HCEC 1CT (cell line): ENCODE data around the gene ATRNL1.
A peak's percentile ranks its signal among the peaks of the same experiment; 100 is the strongest.
"Not testable (repeated sequence)": the region's sequence is repeated elsewhere in the genome, so short reads cannot be mapped to it uniquely, and the experiment has no call there.

Experiments used
- DNase-seq: peaks from one replicate; pipeline ENCODE4 v3.0.0-alpha.2; 2017

ATRNL1 gene

GRCh38 chr10:115638246-115638645 is 545.1 kb downstream of the ATRNL1 start:
- DNase-seq = no peak

GRCh38 chr10:115649217-115649616 is 556.1 kb downstream of the ATRNL1 start:
- no peak for DNase-seq

GRCh38 chr10:115653473-115653872 is 560.3 kb downstream of the ATRNL1 start:
- DNase-seq = peak; percentile 43

- peak; percentile 82 for DNase-seq
These were observed 561.8 kb downstream of the ATRNL1 start for GRCh38 chr10:115654961-115655360.

- DNase-seq = peak; percentile 66
These were observed 564.1 kb downstream of the ATRNL1 start for GRCh38 chr10:115657161-115657860.

- peak; percentile 86 for DNase-seq
These were observed 566.5 kb downstream of the ATRNL1 start for GRCh38 chr10:115659616-115660015.

GRCh38 chr10:115660391-115660790 is 567.2 kb downstream of the ATRNL1 start:
- no peak for DNase-seq

- no peak for DNase-seq
These were observed 569.3 kb downstream of the ATRNL1 start for GRCh38 chr10:115662422-115662821.

- DNase-seq = peak; percentile 61
These were observed 572.4 kb downstream of the ATRNL1 start for GRCh38 chr10:115665549-115665948.

- DNase-seq = no peak
These were observed 581.3 kb downstream of the ATRNL1 start for GRCh38 chr10:115674496-115674895.

GRCh38 chr10:115696747-115697146 is 603.6 kb downstream of the ATRNL1 start:
- DNase-seq = no peak

- peak; percentile 10 for DNase-seq
These were observed 612.9 kb downstream of the ATRNL1 start for GRCh38 chr10:115706026-115706425.

GRCh38 chr10:115706488-115707076 is 613.4 kb downstream of the ATRNL1 start:
- peak; percentile 57 for DNase-seq

- DNase-seq = peak; percentile 24
These were observed 617.0 kb downstream of the ATRNL1 start for GRCh38 chr10:115710136-115710535.

GRCh38 chr10:115711306-115711705 is 618.1 kb downstream of the ATRNL1 start:
- no peak for DNase-seq

- DNase-seq = no peak
These were observed 627.0 kb downstream of the ATRNL1 start for GRCh38 chr10:115720121-115720520.

GRCh38 chr10:115727129-115727528 is 634.0 kb downstream of the ATRNL1 start:
- DNase-seq = no peak

- DNase-seq = no peak
These were observed 650.9 kb downstream of the ATRNL1 start for GRCh38 chr10:115744089-115744488.

GRCh38 chr10:115745943-115746342 is 652.8 kb downstream of the ATRNL1 start:
- DNase-seq = no peak

- DNase-seq = no peak
These were observed 654.6 kb downstream of the ATRNL1 start for GRCh38 chr10:115747811-115748210.

- DNase-seq = not testable (repeated sequence)
These were observed 665.3 kb downstream of the ATRNL1 start for GRCh38 chr10:115758488-115758887.

GRCh38 chr10:115760131-115760530 is 667.0 kb downstream of the ATRNL1 start:
- DNase-seq = no peak

- no peak for DNase-seq
These were observed 668.0 kb downstream of the ATRNL1 start for GRCh38 chr10:115761166-115761565.

- peak; percentile 32 for DNase-seq
These were observed 668.9 kb downstream of the ATRNL1 start for GRCh38 chr10:115762029-115762428.

- no peak for DNase-seq
These were observed 678.6 kb downstream of the ATRNL1 start for GRCh38 chr10:115771755-115772154.
